Prostate gland (tissue), 2 donors: ENCODE measurements around the gene PEX3.

Experiments used
- POLR2A ChIP-seq: fragments of 450-650 bp; IDR thresholded peaks from one replicate; pipeline ENCODE4 v1.6.1; 2016; ENCODE audit warnings: antibody characterized with exemption, mild to moderate bottlenecking
- TF ChIP-seq, protein P1 (sequence below), 4 experiments: fragments of 200-600 bp in 2 of 4; fragments of 450-650 bp in 2 of 4; sonication (generic) in 2 of 4; IDR thresholded peaks; 1 replicate in 3 of 4; 2 replicates in 1 of 4; pipeline ENCODE4 v1.5.1; 2016 to 2019; ENCODE audit warnings: antibody characterized with exemption in 4 of 4, mild to moderate bottlenecking in 2 of 4, moderate library complexity in 2 of 4

DNA sequence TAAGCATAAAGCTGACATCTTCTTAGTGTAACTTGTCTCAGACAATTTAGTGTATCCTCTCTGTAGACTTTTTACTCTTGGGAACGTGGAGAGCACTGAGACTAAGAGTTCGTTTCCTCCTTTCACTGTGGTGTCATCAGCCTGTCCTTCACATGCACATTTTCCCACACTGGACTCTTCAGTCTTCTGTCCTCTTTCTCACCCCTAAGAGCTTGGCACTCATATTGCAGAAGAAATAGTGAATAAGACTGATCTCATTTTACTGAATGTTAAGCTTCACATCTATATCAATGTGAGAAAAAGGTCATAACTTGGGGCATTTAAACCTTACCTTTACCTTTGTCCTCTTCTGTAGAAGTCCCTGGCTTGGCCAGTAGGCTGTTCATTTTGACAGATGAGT lies 35.4 kb downstream of the PEX3 start:
- TF ChIP-seq, protein P1, sequence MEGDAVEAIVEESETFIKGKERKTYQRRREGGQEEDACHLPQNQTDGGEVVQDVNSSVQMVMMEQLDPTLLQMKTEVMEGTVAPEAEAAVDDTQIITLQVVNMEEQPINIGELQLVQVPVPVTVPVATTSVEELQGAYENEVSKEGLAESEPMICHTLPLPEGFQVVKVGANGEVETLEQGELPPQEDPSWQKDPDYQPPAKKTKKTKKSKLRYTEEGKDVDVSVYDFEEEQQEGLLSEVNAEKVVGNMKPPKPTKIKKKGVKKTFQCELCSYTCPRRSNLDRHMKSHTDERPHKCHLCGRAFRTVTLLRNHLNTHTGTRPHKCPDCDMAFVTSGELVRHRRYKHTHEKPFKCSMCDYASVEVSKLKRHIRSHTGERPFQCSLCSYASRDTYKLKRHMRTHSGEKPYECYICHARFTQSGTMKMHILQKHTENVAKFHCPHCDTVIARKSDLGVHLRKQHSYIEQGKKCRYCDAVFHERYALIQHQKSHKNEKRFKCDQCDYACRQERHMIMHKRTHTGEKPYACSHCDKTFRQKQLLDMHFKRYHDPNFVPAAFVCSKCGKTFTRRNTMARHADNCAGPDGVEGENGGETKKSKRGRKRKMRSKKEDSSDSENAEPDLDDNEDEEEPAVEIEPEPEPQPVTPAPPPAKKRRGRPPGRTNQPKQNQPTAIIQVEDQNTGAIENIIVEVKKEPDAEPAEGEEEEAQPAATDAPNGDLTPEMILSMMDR (IDR thresholded peaks at IDR 0.05), result no peak
- TF ChIP-seq POLR2A, result no peak
